Esophagus muscularis mucosa (tissue), 4 donors: Measurements from ENCODE around the gene HERPUD2. TPM values are rescaled to one million over a fixed set of nuclear protein-coding genes. Genes with fewer than 3 reads are reported as not detected.

ENCODE experiments used
- DNase-seq: peaks from one replicate; pipeline ENCODE4 v3.0.0-alpha.2; 2017; ENCODE audit errors: extremely low spot score
- H3K27ac ChIP-seq, 4 donors: fragments of 200-600 bp; sonication (generic); replicated peaks in 1 of 4; 1 replicate in 3 of 4; 2 replicates in 1 of 4; pipeline ENCODE4 v1.5.1; 2016 to 2019; ENCODE audit warnings: mild to moderate bottlenecking in 1 of 4
- H3K27me3 ChIP-seq, 4 donors: fragments of 200-600 bp; sonication (generic); one replicate each; pipeline versions ENCODE4 v1.5.1 to v1.6.0; 2016 to 2019
- H3K36me3 ChIP-seq, 4 donors: fragments of 200-600 bp; sonication (generic); one replicate each; pipeline ENCODE4 v1.5.1; 2016 to 2019
- H3K4me1 ChIP-seq, 4 donors: fragments of 200-600 bp; sonication (generic); one replicate each; pipeline ENCODE4 v1.5.1; 2016 to 2019
- H3K4me3 ChIP-seq, 4 donors: fragments of 200-600 bp; sonication (generic); 1 replicate in 2 of 4; 2 replicates in 2 of 4; pipeline ENCODE4 v1.5.1; 2016 to 2019; ENCODE audit warnings: mild to moderate bottlenecking in 4 of 4, moderate library complexity in 1 of 4
- H3K9me3 ChIP-seq, 4 donors: fragments of 200-600 bp; sonication (generic); 1 replicate in 3 of 4; 2 replicates in 1 of 4; pipeline ENCODE4 v1.5.1; 2016 to 2019
- CTCF ChIP-seq, 3 experiments: fragments of 200-600 bp in 2 of 3; fragments of 450-650 bp in 1 of 3; sonication (generic) in 2 of 3; IDR thresholded peaks; one replicate each; pipeline ENCODE4 v1.5.1; 2017 to 2019; ENCODE audit warnings: antibody characterized with exemption in 3 of 3, mild to moderate bottlenecking in 2 of 3, moderate library complexity in 1 of 3
- EP300 ChIP-seq: sonication (generic); formaldehyde crosslinking; IDR thresholded peaks from one replicate; pipeline ENCODE4 v1.6.1; 2017; ENCODE audit warnings: antibody characterized with exemption
- POLR2A ChIP-seq: fragments of 450-650 bp; IDR thresholded peaks from one replicate; pipeline ENCODE4 v1.6.1; 2017; ENCODE audit warnings: antibody characterized with exemption, moderate library complexity, mild to moderate bottlenecking, low read depth
- POLR2AphosphoS5 ChIP-seq, 2 donors: sonication (generic); formaldehyde crosslinking; IDR thresholded peaks; one replicate each; pipeline ENCODE4 v1.6.1; 2017; ENCODE audit warnings: antibody characterized with exemption in 2 of 2
- WGBS: methylation state at CpG from one replicate; pipeline ENCODE4 v1.1.5; 2018; 5-methylcytosine and 5-hydroxymethylcytosine counted together
- intact Hi-C: fragments of 100-400 bp; cut with DNase I; formaldehyde crosslinking; loops from one replicate; pipeline ENCODE4 v1.15.1; 2023
- total RNA-seq, 4 donors: library from RNA; depleted of rRNA; stranded (reverse); fragments of >200 nt; gene quantifications; one replicate each; pipeline versions ENCODE4 v1.1.0 to v1.2.1, GENCODE V29; 2016

Gene HERPUD2
- total RNA-seq, 4 donors from 2014 or later = 25.3 to 43.4 (median 33.9) TPM

- TF ChIP-seq POLR2AphosphoS5 (IDR thresholded peaks at IDR 0.05) = no peak
- no peak for TF ChIP-seq CTCF (IDR thresholded peaks at IDR 0.05)
- no peak for TF ChIP-seq POLR2A
- TF ChIP-seq EP300 = no peak
- no peaks in the 10 kb centered on the region for H3K36me3 ChIP-seq
- intact Hi-C loops = loop anchor here (5.0 kb wide), 1 partner anchor 105 kb away; the partner anchor contains the start of gene SEPTIN7
- no peak overlapping the region for H3K4me3 ChIP-seq
- DNase-seq = no peak
- no peaks in the 10 kb centered on the region for H3K9me3 ChIP-seq
- 88% methylated on average over 10 of the region's 10 CpGs for WGBS
- peaks cover 17 to 28% (median 23%) of the 10 kb centered on the region in 4 donors for H3K4me1 ChIP-seq
- no peaks in the 10 kb centered on the region for H3K27me3 ChIP-seq
- H3K27ac ChIP-seq = no peak overlapping the region
Observed at GRCh38 chr7:35697414-35698175, 2.7 kb upstream of the HERPUD2 start.

GRCh38 chr7:35695987-35696386 is 1.1 kb upstream of the HERPUD2 start:
- intact Hi-C loops = loop anchor here (5.0 kb wide), 1 partner anchor 106 kb away; the partner anchor contains the start of gene SEPTIN7
- WGBS = 85% methylated on average over 7 of the region's 7 CpGs

DNA sequence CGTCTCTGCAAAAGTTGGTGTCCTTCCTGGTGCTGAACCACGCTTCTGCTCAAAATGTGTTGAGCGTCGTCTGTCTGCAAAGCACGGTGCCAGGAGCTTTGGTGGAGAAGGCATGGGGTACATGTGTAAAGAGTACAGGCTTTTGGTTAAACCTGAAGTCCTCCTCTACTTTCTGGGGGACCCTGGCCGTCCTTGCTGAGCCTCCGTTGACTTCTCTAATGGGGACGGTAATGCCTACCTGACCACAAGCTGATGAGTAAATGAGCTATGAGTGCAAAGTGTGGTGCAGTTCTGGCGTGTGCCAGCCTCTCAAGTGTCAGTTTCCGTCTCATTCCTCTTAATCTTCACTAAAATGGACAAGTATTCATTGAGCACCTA is 527 bp upstream of the HERPUD2 start:
- intact Hi-C loops = loop anchor here (5.0 kb wide), 1 partner anchor 107 kb away; the partner anchor contains the start of gene SEPTIN7
- no peak for DNase-seq
- Histone ChIP-seq H3K9me3 (no peaks in the 10 kb centered on the region), H3K27me3 (no peaks in the 10 kb centered on the region), H3K36me3 (no peaks in the 10 kb centered on the region), H3K4me1 (peaks cover 34 to 50% (median 44%) of the 10 kb centered on the region in 4 donors), H3K4me3 (peak overlapping the region; percentile 89 to 99 (median 96)), H3K27ac (peak overlapping the region; percentile 91 to 98 (median 95))
- TF ChIP-seq POLR2AphosphoS5 (IDR thresholded peaks at IDR 0.05) (no peak), CTCF (IDR thresholded peaks at IDR 0.05) (no peak), EP300 (no peak), POLR2A (no peak)
- WGBS = 25% methylated on average over 8 of the region's 10 CpGs

More at GRCh38 chr7:35695987-35696386, 1.1 kb upstream of the HERPUD2 start:
- H3K4me1 ChIP-seq = peaks cover 31 to 44% (median 39%) of the 10 kb centered on the region in 4 donors
- no peaks in the 10 kb centered on the region for H3K36me3 ChIP-seq
- H3K4me3 ChIP-seq = peak overlapping the region; percentile 89 to 99 (median 96)
- TF ChIP-seq CTCF (IDR thresholded peaks at IDR 0.05) (no peak), POLR2AphosphoS5 (IDR thresholded peaks at IDR 0.05) (no peak), EP300 (no peak), POLR2A (no peak)
- H3K27ac ChIP-seq = no peak overlapping the region
- no peaks in the 10 kb centered on the region for H3K27me3 ChIP-seq
- no peak for DNase-seq
- H3K9me3 ChIP-seq = no peaks in the 10 kb centered on the region

DNA sequence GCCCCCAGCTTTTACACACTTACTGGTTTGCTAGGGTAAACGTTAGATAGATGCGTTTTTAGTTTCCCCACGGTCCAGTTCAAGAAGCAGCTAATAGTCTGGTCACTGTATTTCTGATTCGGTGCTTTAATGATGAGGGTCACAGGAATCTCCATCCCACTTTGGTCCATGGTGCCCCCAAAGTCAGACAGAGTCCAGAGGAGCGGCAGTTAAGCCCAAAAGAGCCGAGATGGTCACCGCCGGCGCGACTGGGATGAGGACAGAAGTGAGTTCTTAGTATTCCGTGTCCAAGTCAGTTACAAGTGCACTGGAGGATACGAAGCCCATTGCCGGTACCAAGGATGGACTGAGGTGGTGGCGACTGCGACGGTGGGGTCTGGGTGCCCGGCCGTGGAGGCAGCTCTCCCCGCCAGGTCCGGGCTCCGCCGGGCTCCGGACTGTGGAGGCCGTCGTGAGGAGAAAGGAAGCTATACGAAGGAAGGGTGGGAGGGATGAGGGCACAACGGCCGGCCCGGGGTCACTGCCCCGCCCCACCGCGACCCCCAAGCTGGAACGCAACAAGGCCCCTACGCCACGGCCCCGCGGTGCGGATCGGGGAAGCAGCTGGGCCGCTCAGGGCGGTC is 663 bp downstream of the HERPUD2 start:
- intact Hi-C loops = no loop called here

More for the DNA sequence above, 663 bp downstream of the HERPUD2 start:
- Histone ChIP-seq H3K27ac (peak overlapping the region; percentile 91 to 98 (median 95)), H3K36me3 (no peaks in the 10 kb centered on the region), H3K27me3 (no peaks in the 10 kb centered on the region), H3K4me1 (peaks cover 43 to 62% (median 56%) of the 10 kb centered on the region in 4 donors), H3K9me3 (no peaks in the 10 kb centered on the region), H3K4me3 (peak overlapping the region; percentile 89 to 99 (median 96))
- DNase-seq = no peak
- WGBS = 0% methylated on average over 31 of the region's 41 CpGs
- TF ChIP-seq POLR2AphosphoS5 (IDR thresholded peaks at IDR 0.05) (no peak), EP300 (no peak), CTCF (IDR thresholded peaks at IDR 0.05) (no peak), POLR2A (no peak)
